Fibroblast of skin of right biceps (primary cell): ENCODE measurements around the gene USP17L30.
"Not testable (repeated sequence)": the region's sequence is repeated elsewhere in the genome, so short reads cannot be mapped to it uniquely, and the experiment has no call there.

Source experiments
- DNase-seq: peaks from one replicate; pipeline ENCODE4 v3.0.0-alpha.2; 2013

The USP17L30 gene

GRCh38 chr4:9362829-9363228 is at the start of gene USP17L30:
Gene USP17L30 (plus strand): TSS chr4:9363129. CDS start chr4:9363129, 0 bp downstream.
- DNase-seq: not testable (repeated sequence)

- DNase-seq: not testable (repeated sequence)
These were observed 38.7 kb upstream of the USP17L30 start for GRCh38 chr4:9324191-9324590.

GRCh38 chr4:9324865-9325264 is 38.1 kb upstream of the USP17L30 start, which contains the start of gene USP17L24:
Gene USP17L24 (plus strand): TSS chr4:9325165. CDS start chr4:9325165, 0 bp downstream.
- DNase-seq: not testable (repeated sequence)

GRCh38 chr4:9329611-9330010 is 33.3 kb upstream of the USP17L30 start, which contains the start of gene USP17L25:
Gene USP17L25 (plus strand): TSS chr4:9329911. CDS start chr4:9329911, 0 bp downstream.
- not testable (repeated sequence) for DNase-seq

- DNase-seq: not testable (repeated sequence)
These were observed 28.6 kb upstream of the USP17L30 start, which contains the start of gene USP17L26 for GRCh38 chr4:9334358-9334757. Gene USP17L26 (plus strand): TSS chr4:9334658. CDS start chr4:9334658, 0 bp downstream.

- DNase-seq: not testable (repeated sequence)
These were observed 23.8 kb upstream of the USP17L30 start, which contains the start of gene USP17L5 for GRCh38 chr4:9339103-9339502. Gene USP17L5 (plus strand): TSS chr4:9339403. CDS start chr4:9339403, 0 bp downstream.

- DNase-seq: not testable (repeated sequence)
These were observed 19.1 kb upstream of the USP17L30 start, which contains the start of gene USP17L27 for GRCh38 chr4:9343848-9344247. Gene USP17L27 (plus strand): TSS chr4:9344148. CDS start chr4:9344148, 0 bp downstream.

GRCh38 chr4:9348593-9348992 is 14.3 kb upstream of the USP17L30 start, which contains the start of gene USP17L28:
Gene USP17L28 (plus strand): TSS chr4:9348893. CDS start chr4:9348893, 0 bp downstream.
- DNase-seq: not testable (repeated sequence)

- not testable (repeated sequence) for DNase-seq
These were observed 12.1 kb upstream of the USP17L30 start for GRCh38 chr4:9350866-9351265.

GRCh38 chr4:9353338-9353737 is 9.6 kb upstream of the USP17L30 start, which contains the start of gene USP17L29:
Gene USP17L29 (plus strand): TSS chr4:9353638. CDS start chr4:9353638, 0 bp downstream.
- not testable (repeated sequence) for DNase-seq

GRCh38 chr4:9379881-9380280 is 17.0 kb downstream of the USP17L30 start:
- DNase-seq: not testable (repeated sequence)

GRCh38 chr4:9381012-9381534 is 18.1 kb downstream of the USP17L30 start:
- DNase-seq: not testable (repeated sequence)

- DNase-seq: no peak
These were observed 21.2 kb downstream of the USP17L30 start for GRCh38 chr4:9384126-9384525.

GRCh38 chr4:9389001-9389400 is 26.1 kb downstream of the USP17L30 start:
- not testable (repeated sequence) for DNase-seq

GRCh38 chr4:9405774-9406173 is 42.8 kb downstream of the USP17L30 start:
- not testable (repeated sequence) for DNase-seq

GRCh38 chr4:9406491-9406890 is 43.6 kb downstream of the USP17L30 start:
- not testable (repeated sequence) for DNase-seq

- no peak for DNase-seq
These were observed 46.9 kb downstream of the USP17L30 start for GRCh38 chr4:9409793-9410192.
